ENCODE data around the gene CDK19.
"Not testable (repeated sequence)": the region's sequence is repeated elsewhere in the genome, so short reads cannot be mapped to it uniquely, and the experiment has no call there.

DNA sequence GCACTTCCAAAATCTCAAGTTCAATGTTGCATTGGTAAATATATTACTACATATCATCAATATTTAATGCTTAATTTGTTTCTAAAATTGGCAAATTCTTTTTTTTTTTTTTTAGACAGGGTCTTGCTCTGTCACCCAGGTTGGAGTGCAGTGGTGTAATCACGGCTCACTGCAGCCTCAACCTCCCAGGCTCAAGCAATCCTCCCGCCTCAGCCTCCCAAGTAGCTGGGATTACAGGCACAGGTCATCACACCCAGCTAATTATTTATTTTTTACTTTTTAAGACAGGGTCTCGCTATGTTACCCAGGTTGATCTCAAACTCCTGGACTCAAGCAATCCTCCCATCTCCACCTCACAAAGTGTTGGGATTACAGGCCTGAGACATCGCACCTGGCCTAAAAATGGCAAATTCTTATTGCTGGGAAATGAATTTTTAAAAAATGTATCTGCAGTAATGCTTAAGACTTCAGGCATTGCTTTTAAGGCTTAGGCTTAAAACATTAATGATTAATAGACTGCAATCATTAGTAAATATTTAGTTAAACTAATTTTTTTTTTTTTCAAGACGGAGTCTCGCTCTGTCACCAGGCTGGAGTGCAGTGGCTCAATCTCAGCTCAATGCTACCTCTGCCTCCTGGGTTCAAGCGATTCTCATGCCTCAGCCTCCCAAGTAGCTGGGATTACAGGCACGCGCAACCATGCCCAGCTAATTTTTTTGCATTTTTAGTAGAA, 61.2 kb downstream of the CDK19 start:
- not testable (repeated sequence) for TF ChIP-seq POLR2A (IDR thresholded peaks at IDR 0.05; ENCODE audit: low read depth, low read length)
- TF ChIP-seq, protein P1, sequence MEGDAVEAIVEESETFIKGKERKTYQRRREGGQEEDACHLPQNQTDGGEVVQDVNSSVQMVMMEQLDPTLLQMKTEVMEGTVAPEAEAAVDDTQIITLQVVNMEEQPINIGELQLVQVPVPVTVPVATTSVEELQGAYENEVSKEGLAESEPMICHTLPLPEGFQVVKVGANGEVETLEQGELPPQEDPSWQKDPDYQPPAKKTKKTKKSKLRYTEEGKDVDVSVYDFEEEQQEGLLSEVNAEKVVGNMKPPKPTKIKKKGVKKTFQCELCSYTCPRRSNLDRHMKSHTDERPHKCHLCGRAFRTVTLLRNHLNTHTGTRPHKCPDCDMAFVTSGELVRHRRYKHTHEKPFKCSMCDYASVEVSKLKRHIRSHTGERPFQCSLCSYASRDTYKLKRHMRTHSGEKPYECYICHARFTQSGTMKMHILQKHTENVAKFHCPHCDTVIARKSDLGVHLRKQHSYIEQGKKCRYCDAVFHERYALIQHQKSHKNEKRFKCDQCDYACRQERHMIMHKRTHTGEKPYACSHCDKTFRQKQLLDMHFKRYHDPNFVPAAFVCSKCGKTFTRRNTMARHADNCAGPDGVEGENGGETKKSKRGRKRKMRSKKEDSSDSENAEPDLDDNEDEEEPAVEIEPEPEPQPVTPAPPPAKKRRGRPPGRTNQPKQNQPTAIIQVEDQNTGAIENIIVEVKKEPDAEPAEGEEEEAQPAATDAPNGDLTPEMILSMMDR (conservative IDR thresholded peaks at IDR 0.05; ENCODE audit: low read depth, low read length), result not testable (repeated sequence)

Data from IMR-90 (cell line).